Upper lobe of left lung (tissue), 6 donors: ENCODE measurements around the gene KLC1. TPM values are rescaled to one million over a fixed set of nuclear protein-coding genes. Genes with fewer than 3 reads are reported as not detected.
A peak's percentile ranks its signal among the peaks of the same experiment; 100 is the strongest.

Experiments
- ATAC-seq, 2 donors: fragments of 200-7000 bp; cut with Tn5 transposase; one replicate each; pipeline ENCODE4 v1.9.1; 2022; ENCODE audit warnings: mild to moderate bottlenecking in 2 of 2, moderate library complexity in 2 of 2; ENCODE audit not compliant: low FRiP score in 2 of 2
- DNase-seq, 2 donors: peaks; one replicate each; pipeline ENCODE4 v3.0.0-alpha.2; 2019 to 2020
- H3K27ac ChIP-seq, 4 donors: fragments of 200-600 bp; sonication (generic); one replicate each; pipeline ENCODE4 v1.5.1; 2016 to 2019
- H3K27me3 ChIP-seq, 4 donors: fragments of 200-600 bp; sonication (generic); one replicate each; pipeline ENCODE4 v1.5.1; 2017 to 2019
- H3K36me3 ChIP-seq, 4 donors: fragments of 200-600 bp; sonication (generic); one replicate each; pipeline ENCODE4 v1.5.1; 2016 to 2019
- H3K4me1 ChIP-seq, 4 donors: fragments of 200-600 bp; sonication (generic); one replicate each; pipeline ENCODE4 v1.5.1; 2018 to 2019
- H3K4me3 ChIP-seq, 4 donors: fragments of 200-600 bp; sonication (generic); one replicate each; pipeline ENCODE4 v1.5.1; 2017 to 2019; ENCODE audit warnings: mild to moderate bottlenecking in 2 of 4, moderate library complexity in 1 of 4
- H3K9me3 ChIP-seq, 4 donors: fragments of 200-600 bp; sonication (generic); one replicate each; pipeline ENCODE4 v1.5.1; 2018 to 2019
- CTCF ChIP-seq, 6 experiments: fragments of 450-650 bp in 4 of 6; fragments of 200-600 bp in 2 of 6; sonication (generic) in 2 of 6; IDR thresholded peaks; one replicate each; pipeline ENCODE4 v1.5.1; 2016 to 2019; ENCODE audit warnings: antibody characterized with exemption in 6 of 6
- EP300 ChIP-seq, 4 donors: sonication (generic); formaldehyde crosslinking; IDR thresholded peaks; one replicate each; pipeline ENCODE4 v1.5.1; 2017; ENCODE audit warnings: antibody characterized with exemption in 4 of 4, control low read depth in 2 of 4
- POLR2A ChIP-seq, 4 donors: fragments of 450-650 bp; IDR thresholded peaks; one replicate each; pipeline ENCODE4 v1.5.1; 2016 to 2017; ENCODE audit warnings: antibody characterized with exemption in 4 of 4, mild to moderate bottlenecking in 2 of 4
- POLR2AphosphoS5 ChIP-seq, 2 donors: sonication (generic); formaldehyde crosslinking; IDR thresholded peaks; one replicate each; pipeline ENCODE4 v1.5.1; 2017; ENCODE audit warnings: antibody characterized with exemption in 2 of 2
- WGBS, 2 donors: methylation state at CpG; one replicate each; pipeline ENCODE4 v1.1.5; 2017 to 2018; 5-methylcytosine and 5-hydroxymethylcytosine counted together
- total RNA-seq, 6 donors: library from RNA; depleted of rRNA in 4 of 6; stranded (reverse); fragments of >200 nt in 4 of 6; gene quantifications; one replicate each; pipeline versions ENCODE4 v1.1.0 to v1.2.1, GENCODE V29; 2016 to 2021
- donor health status: DM: no; HTN: no; CAD: no; lungs with moderate emphysema.
- donor health status: DM: no; HTN: yes; CAD: no; lungs with severe emphysema.

Gene KLC1
- total RNA-seq, 6 donors from 2014 or later = 175 to 614 (median 267) TPM

GRCh38 chr14:103733651-103734050, 104.6 kb downstream of the KLC1 start:
- H3K27me3 ChIP-seq = no peaks in the 10 kb centered on the region
- H3K36me3 ChIP-seq = peaks cover 22 to 82% (median 55%) of the 10 kb centered on the region in 4 donors
- WGBS, 2 donors = 91 to 92% methylated on average over 14 of the region's 14 CpGs
- DNase-seq (no peak), ATAC-seq (no peak)
- TF ChIP-seq POLR2A (IDR thresholded peaks at IDR 0.05) (no peak), POLR2AphosphoS5 (IDR thresholded peaks at IDR 0.05) (no peak), EP300 (IDR thresholded peaks at IDR 0.05) (no peak), CTCF (IDR thresholded peaks at IDR 0.05) (no peak)
- no peaks in the 10 kb centered on the region for H3K9me3 ChIP-seq
- no peak overlapping the region for H3K27ac ChIP-seq
- H3K4me3 ChIP-seq = no peak overlapping the region
- H3K4me1 ChIP-seq = peaks cover 0 to 22% (median 16%) of the 10 kb centered on the region in 4 donors

GRCh38 chr14:103734081-103734888, 105.3 kb downstream of the KLC1 start:
- Histone ChIP-seq H3K36me3 (peaks cover 17 to 82% (median 55%) of the 10 kb centered on the region in 4 donors), H3K4me3 (no peak overlapping the region), H3K27me3 (no peaks in the 10 kb centered on the region), H3K27ac (no peak overlapping the region), H3K9me3 (no peaks in the 10 kb centered on the region), H3K4me1 (peaks cover 0 to 21% (median 12%) of the 10 kb centered on the region in 4 donors)
- WGBS, 2 donors = 93 to 94% methylated on average over 16 to 23 of the region's 23 CpGs
- ATAC-seq (no peak), DNase-seq (no peak)
- TF ChIP-seq POLR2AphosphoS5 (IDR thresholded peaks at IDR 0.05) = no peak
- TF ChIP-seq EP300 (IDR thresholded peaks at IDR 0.05) = no peak
- TF ChIP-seq POLR2A (IDR thresholded peaks at IDR 0.05) = no peak
- no peak for TF ChIP-seq CTCF (IDR thresholded peaks at IDR 0.05)

GRCh38 chr14:103735022-103735421, 106.0 kb downstream of the KLC1 start:
- WGBS, 2 donors = 69 to 70% methylated on average over 12 of the region's 12 CpGs
- H3K9me3 ChIP-seq = no peaks in the 10 kb centered on the region
- TF ChIP-seq EP300 (IDR thresholded peaks at IDR 0.05) (no peak), CTCF (IDR thresholded peaks at IDR 0.05) (no peak), POLR2AphosphoS5 (IDR thresholded peaks at IDR 0.05) (no peak), POLR2A (IDR thresholded peaks at IDR 0.05) (no peak)
- DNase-seq = no peak
- H3K27me3 ChIP-seq = no peaks in the 10 kb centered on the region
- H3K4me3 ChIP-seq = no peak overlapping the region
- H3K27ac ChIP-seq = peak overlapping the region in 2 of 4 donors; percentile 11 to 58
- no peak for ATAC-seq
- H3K4me1 ChIP-seq = peaks cover 0 to 18% (median 8%) of the 10 kb centered on the region in 4 donors
- peaks cover 19 to 82% (median 57%) of the 10 kb centered on the region in 4 donors for H3K36me3 ChIP-seq

GRCh38 chr14:103735439-103735814, 106.4 kb downstream of the KLC1 start:
- peak overlapping the region in 2 of 4 donors; percentile 11 to 58 for H3K27ac ChIP-seq
- TF ChIP-seq POLR2A (IDR thresholded peaks at IDR 0.05) (no peak), POLR2AphosphoS5 (IDR thresholded peaks at IDR 0.05) (no peak), CTCF (IDR thresholded peaks at IDR 0.05) (no peak), EP300 (IDR thresholded peaks at IDR 0.05) (no peak)
- H3K27me3 ChIP-seq = no peaks in the 10 kb centered on the region
- DNase-seq = no peak
- peaks cover 21 to 82% (median 59%) of the 10 kb centered on the region in 4 donors for H3K36me3 ChIP-seq
- H3K4me1 ChIP-seq = peaks cover 0 to 18% (median 7%) of the 10 kb centered on the region in 4 donors
- no peak overlapping the region for H3K4me3 ChIP-seq
- ATAC-seq = no peak
- no peaks in the 10 kb centered on the region for H3K9me3 ChIP-seq
- 0 to 53% methylated on average over 1 to 3 of the region's 7 CpGs for WGBS, 2 donors
